T-cell (primary cell): ENCODE data around the gene TAF11L7. TPM values are rescaled to one million over a fixed set of nuclear protein-coding genes. Genes with fewer than 3 reads are reported as not detected.
"Not testable (repeated sequence)": the region's sequence is repeated elsewhere in the genome, so short reads cannot be mapped to it uniquely, and the experiment has no call there.

ENCODE experiments used
- ATAC-seq, 4 experiments: fragments of 200-7000 bp in 3 of 4; fragments of 150-1000 bp in 1 of 4; cut with Tn5 transposase; replicated peaks in 1 of 4; 1 replicate in 3 of 4; 2 replicates in 1 of 4; pipeline ENCODE4 v1.10.0; 2021; ENCODE audit warnings: moderate library complexity in 3 of 4, mild to moderate bottlenecking in 2 of 4, moderate number of reproducible peaks in 1 of 4
- CTCF ChIA-PET, 2 donors: fragments of 300-600 bp; sonication (Branson Sonifier 250); formaldehyde crosslinking; loops; one replicate each; lab custom pipeline; 2022; ENCODE audit warnings: antibody characterized with exemption in 2 of 2; lab: Charles Lee
- POLR2A ChIA-PET, 2 donors: fragments of 300-600 bp; sonication (Branson Sonifier 250); formaldehyde crosslinking; loops; one replicate each; lab custom pipeline; 2022; ENCODE audit warnings: antibody characterized with exemption in 2 of 2; lab: Charles Lee
- DNase-seq, 35 experiments: peaks; one replicate each; pipeline versions ENCODE4 v3.0.0 to v3.0.0-alpha.2; 2013 to 2023
- H3K27ac ChIP-seq: one replicate; pipeline ENCODE4 v1.5.1; 2013; ENCODE audit warnings: low read length
- H3K27me3 ChIP-seq, 2 experiments: replicated peaks in 1 of 2; 1 replicate in 1 of 2; 2 replicates in 1 of 2; pipeline versions ENCODE4 v1.6.1 to v1.7.0; 2013; ENCODE audit warnings: low read length in 1 of 2, mixed read lengths in 1 of 2; ENCODE audit not compliant: control insufficient read depth in 2 of 2, insufficient read depth in 2 of 2; ENCODE audit errors: extremely low read depth in 1 of 2
- H3K36me3 ChIP-seq, 2 donors: 1 replicate in 1 of 2; 2 replicates in 1 of 2; pipeline versions ENCODE4 v1.6.1 to v1.7.0; 2013; ENCODE audit warnings: low read length in 1 of 2; ENCODE audit not compliant: control insufficient read depth in 2 of 2, insufficient read depth in 1 of 2; ENCODE audit errors: extremely low read depth in 1 of 2
- H3K4me1 ChIP-seq, 2 experiments: 1 replicate in 1 of 2; 2 replicates in 1 of 2; pipeline versions ENCODE4 v1.6.1 to v1.7.0; 2013; ENCODE audit warnings: low read length in 2 of 2, mixed read lengths in 1 of 2; ENCODE audit not compliant: insufficient read depth in 2 of 2, control insufficient read depth in 1 of 2; ENCODE audit errors: extremely low read depth in 1 of 2
- H3K4me3 ChIP-seq, 2 donors: 1 replicate in 1 of 2; 2 replicates in 1 of 2; pipeline versions ENCODE4 v1.5.1 to v1.7.0; 2013; ENCODE audit warnings: mild to moderate bottlenecking in 2 of 2, low read length in 1 of 2, moderate library complexity in 1 of 2; ENCODE audit not compliant: control insufficient read depth in 1 of 2; ENCODE audit errors: extremely low read depth in 1 of 2
- H3K9me3 ChIP-seq: 2 replicates; pipeline ENCODE4 v1.7.0; 2013
- H3K27ac Mint-ChIP-seq, 2 donors: one replicate each; pipeline ENCODE4 v1.8.0; 2020 to 2021; ENCODE audit warnings: mild to moderate bottlenecking in 2 of 2, mixed read lengths in 2 of 2
- H3K27me3 Mint-ChIP-seq, 2 donors: one replicate each; pipeline ENCODE4 v1.8.0; 2021 to 2022; ENCODE audit warnings: mixed read lengths in 2 of 2
- H3K36me3 Mint-ChIP-seq: one replicate; pipeline ENCODE4 v1.8.0; 2021; ENCODE audit warnings: mixed read lengths
- H3K4me1 Mint-ChIP-seq, 3 donors: one replicate each; pipeline ENCODE4 v1.8.0; 2020 to 2022; ENCODE audit warnings: mixed read lengths in 3 of 3, mild to moderate bottlenecking in 1 of 3
- H3K4me3 Mint-ChIP-seq, 3 donors: one replicate each; pipeline ENCODE4 v1.8.0; 2020 to 2022; ENCODE audit warnings: mild to moderate bottlenecking in 3 of 3, mixed read lengths in 3 of 3, moderate library complexity in 3 of 3
- H3K9me3 Mint-ChIP-seq, 3 donors: one replicate each; pipeline ENCODE4 v1.8.0; 2020 to 2022; ENCODE audit warnings: mixed read lengths in 3 of 3
- WGBS: methylation state at CpG from one replicate; pipeline ENCODE4 v1.1.5; 2013; ENCODE audit warnings: missing lambda C conversion rate; ENCODE audit not compliant: insufficient coverage; 5-methylcytosine and 5-hydroxymethylcytosine counted together
- total RNA-seq, 35 experiments: library from RNA in 6 of 35; stranded (reverse) in 6 of 35; fragments of 120-200 nt in 1 of 35; gene quantifications; one replicate each; pipeline versions ENCODE4 v1.2.1 to v1.2.4 and lab custom pipeline; 2013 to 2026

Gene TAF11L7
- total RNA-seq, 5 donors from 2014 or later (not counting 1 experiment from before 2014, with no cell fraction given), result not detected

- no peaks in the 10 kb centered on the region for H3K4me1 Mint-ChIP-seq
- no peaks in the 10 kb centered on the region for H3K9me3 ChIP-seq
- POLR2A ChIA-PET, result no interaction called here
- no peak overlapping the region for H3K4me3 Mint-ChIP-seq
- H3K27me3 ChIP-seq, result no peaks in the 10 kb centered on the region
- WGBS, result 90% methylated on average over 13 of the region's 17 CpGs
- H3K36me3 Mint-ChIP-seq, result no peaks in the 10 kb centered on the region
- DNase-seq, result no peak
- H3K9me3 Mint-ChIP-seq, result peaks cover 0 to 12% (median 9%) of the 10 kb centered on the region in 3 donors
- H3K36me3 ChIP-seq, result no peaks in the 10 kb centered on the region
- H3K27me3 Mint-ChIP-seq, result no peaks in the 10 kb centered on the region
- no peak overlapping the region for H3K4me3 ChIP-seq
- H3K27ac Mint-ChIP-seq, result no peak overlapping the region
- CTCF ChIA-PET, result no interaction called here
- no peaks in the 10 kb centered on the region for H3K4me1 ChIP-seq
- H3K27ac ChIP-seq, result no peak overlapping the region
- no peak for ATAC-seq
These were observed 29.5 kb upstream of the TAF11L7 start for GRCh38 chr5:17614872-17615605.

GRCh38 chr5:17610092-17610491 is 24.5 kb upstream of the TAF11L7 start, which contains the start of gene TAF11L12:
TAF11L12 (plus strand) TSS chr5:17610392.
- H3K9me3 Mint-ChIP-seq, result peaks cover 7 to 12% (median 11%) of the 10 kb centered on the region in 3 donors
- H3K4me1 Mint-ChIP-seq, H3K36me3 ChIP-seq, POLR2A ChIA-PET, H3K4me3 Mint-ChIP-seq, H3K4me1 ChIP-seq, H3K27ac ChIP-seq, H3K27me3 ChIP-seq, H3K36me3 Mint-ChIP-seq, H3K27ac Mint-ChIP-seq, H3K9me3 ChIP-seq, H3K4me3 ChIP-seq, ATAC-seq, DNase-seq, H3K27me3 Mint-ChIP-seq: not testable (repeated sequence)
- CTCF ChIA-PET, result interaction anchor here in 1 of 2 donors (0.5 kb wide), 1 partner anchor 375 kb away, joined by 4 read pairs; no protein-coding TSS in a partner anchor
- no CpG with 5 or more reads among the region's 2 CpGs for WGBS

GRCh38 chr5:17607461-17607860 is 21.9 kb upstream of the TAF11L7 start:
- H3K9me3 ChIP-seq, H3K36me3 ChIP-seq, DNase-seq, H3K4me1 Mint-ChIP-seq, ATAC-seq, H3K27me3 Mint-ChIP-seq, H3K4me3 Mint-ChIP-seq, H3K27ac Mint-ChIP-seq, H3K27ac ChIP-seq, H3K4me1 ChIP-seq, CTCF ChIA-PET, H3K4me3 ChIP-seq, H3K27me3 ChIP-seq, H3K36me3 Mint-ChIP-seq: not testable (repeated sequence)
- POLR2A ChIA-PET, result interaction anchor here in 1 of 2 donors (0.7 kb wide), 1 partner anchor 133 kb away, joined by 3 read pairs; no protein-coding TSS in a partner anchor
- WGBS, result no CpG with 5 or more reads among the region's 4 CpGs
- H3K9me3 Mint-ChIP-seq, result peaks cover 10 to 16% (median 13%) of the 10 kb centered on the region in 3 donors

GRCh38 chr5:17604951-17605350 is 19.4 kb upstream of the TAF11L7 start:
- Mint-ChIP-seq H3K9me3 (peaks cover 10 to 16% (median 14%) of the 10 kb centered on the region in 3 donors), H3K36me3 (no peaks in the 10 kb centered on the region), H3K4me3 (no peak overlapping the region), H3K27ac (no peak overlapping the region), H3K4me1 (no peaks in the 10 kb centered on the region), H3K27me3 (no peaks in the 10 kb centered on the region)
- no peak for DNase-seq
- Histone ChIP-seq H3K9me3 (no peaks in the 10 kb centered on the region), H3K4me1 (no peaks in the 10 kb centered on the region), H3K4me3 (no peak overlapping the region), H3K27me3 (no peaks in the 10 kb centered on the region), H3K36me3 (no peaks in the 10 kb centered on the region), H3K27ac (no peak overlapping the region)
- ChIA-PET POLR2A (no interaction called here), CTCF (no interaction called here)
- ATAC-seq, result no peak
- WGBS, result no CpG with 5 or more reads among the region's 14 CpGs

- CTCF ChIA-PET, H3K4me1 Mint-ChIP-seq, POLR2A ChIA-PET, H3K27ac Mint-ChIP-seq, H3K4me3 ChIP-seq, H3K4me1 ChIP-seq, H3K27me3 ChIP-seq, H3K9me3 ChIP-seq, H3K36me3 ChIP-seq, H3K36me3 Mint-ChIP-seq, H3K4me3 Mint-ChIP-seq, DNase-seq, H3K27me3 Mint-ChIP-seq, ATAC-seq, H3K27ac ChIP-seq: not testable (repeated sequence)
- WGBS, result 69% methylated on average over 4 of the region's 6 CpGs
- peaks cover 10 to 16% (median 14%) of the 10 kb centered on the region in 3 donors for H3K9me3 Mint-ChIP-seq
These were observed 18.3 kb upstream of the TAF11L7 start, which contains the start of gene TAF11L11 for GRCh38 chr5:17603880-17604279. TAF11L11 (plus strand) TSS chr5:17604183.

- H3K27ac ChIP-seq, DNase-seq, POLR2A ChIA-PET, ATAC-seq, H3K4me3 ChIP-seq, H3K27me3 ChIP-seq, H3K9me3 ChIP-seq, H3K27ac Mint-ChIP-seq, H3K36me3 ChIP-seq, H3K27me3 Mint-ChIP-seq, H3K36me3 Mint-ChIP-seq, H3K4me1 Mint-ChIP-seq, H3K9me3 Mint-ChIP-seq, H3K4me1 ChIP-seq, CTCF ChIA-PET, H3K4me3 Mint-ChIP-seq: not testable (repeated sequence)
- WGBS, result no CpG with 5 or more reads among the region's 15 CpGs
These were observed 12.2 kb upstream of the TAF11L7 start, which contains the start of gene TAF11L10 for GRCh38 chr5:17597728-17598127. TAF11L10 (minus strand) TSS chr5:17597828.
